Heart left ventricle (tissue), 13 donors: ENCODE results near the gene OOEP.

Source experiments
- POLR2A ChIP-seq, 2 donors: fragments of 450-650 bp; IDR thresholded peaks; one replicate each; pipeline ENCODE4 v1.6.1; 2017; ENCODE audit warnings: antibody characterized with exemption in 2 of 2, mild to moderate bottlenecking in 2 of 2, moderate library complexity in 2 of 2
- TF ChIP-seq, protein P1 (sequence below), 12 donors: fragments of 200-600 bp; sonication (generic) in 4 of 12; IDR thresholded peaks; one replicate each; pipeline versions ENCODE4 v1.5.0 to v1.8.0; 2018 to 2022; ENCODE audit warnings: antibody characterized with exemption in 12 of 12, mild to moderate bottlenecking in 5 of 12
- donor health status: ischemic (EF 13 %, LVEDD 7.1; RV severe dilation, severe dysfunction).
- donor health status: DM: no; HTN: yes; CAD: no.
- donor health status: DM: no; HTN: no; CAD: no.
- donor health status: ischemic (EF 25% LVEDD 6.9; RV normal size, moderate dysfunction).
- donor health status: ischemic (EF 25% LVEDD 5.7; RV mildly dilated, moderate dysfunction).
- donor health status: ischemic (EF 35%, LVEDD 5.7; RV mildly dilated, moderate dysfunction).
- donor health status: nonischemic (EF 11% LVEDD 7.7; RV severe dilation, severe dysfunction).
- donor health status: DM: yes; HTN: yes; CAD: no.
- donor health status: PGD.
- donor health status: ischemic (EF 29% LVEDD 5.4; RV normal size, mild dysfunction).
- donor health status: nonischemic (EF 23%, LVEDD 6.1; RV moderate dilation, normal function).

DNA sequence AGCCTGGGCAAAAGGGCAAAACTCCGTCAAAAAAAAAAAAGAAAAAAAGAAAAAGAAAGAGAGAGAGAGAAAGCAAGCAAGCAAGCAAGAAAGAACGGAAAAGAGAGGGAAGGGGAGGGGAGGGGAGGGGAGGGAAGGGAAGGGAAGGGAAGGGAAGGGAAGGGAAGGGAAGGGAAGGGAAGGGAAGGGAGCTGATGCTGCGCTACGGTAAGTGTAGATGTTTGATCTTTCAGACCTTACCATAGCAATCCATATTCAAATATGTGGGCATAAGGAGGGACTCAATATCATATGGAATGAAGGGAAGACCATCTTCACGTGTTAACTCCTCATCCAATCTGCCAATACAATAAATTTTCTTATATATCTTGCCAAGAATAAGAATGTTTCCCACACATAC is 27.5 kb downstream of the OOEP start:
- TF ChIP-seq POLR2A (IDR thresholded peaks at IDR 0.05) = no peak
- TF ChIP-seq, protein P1, sequence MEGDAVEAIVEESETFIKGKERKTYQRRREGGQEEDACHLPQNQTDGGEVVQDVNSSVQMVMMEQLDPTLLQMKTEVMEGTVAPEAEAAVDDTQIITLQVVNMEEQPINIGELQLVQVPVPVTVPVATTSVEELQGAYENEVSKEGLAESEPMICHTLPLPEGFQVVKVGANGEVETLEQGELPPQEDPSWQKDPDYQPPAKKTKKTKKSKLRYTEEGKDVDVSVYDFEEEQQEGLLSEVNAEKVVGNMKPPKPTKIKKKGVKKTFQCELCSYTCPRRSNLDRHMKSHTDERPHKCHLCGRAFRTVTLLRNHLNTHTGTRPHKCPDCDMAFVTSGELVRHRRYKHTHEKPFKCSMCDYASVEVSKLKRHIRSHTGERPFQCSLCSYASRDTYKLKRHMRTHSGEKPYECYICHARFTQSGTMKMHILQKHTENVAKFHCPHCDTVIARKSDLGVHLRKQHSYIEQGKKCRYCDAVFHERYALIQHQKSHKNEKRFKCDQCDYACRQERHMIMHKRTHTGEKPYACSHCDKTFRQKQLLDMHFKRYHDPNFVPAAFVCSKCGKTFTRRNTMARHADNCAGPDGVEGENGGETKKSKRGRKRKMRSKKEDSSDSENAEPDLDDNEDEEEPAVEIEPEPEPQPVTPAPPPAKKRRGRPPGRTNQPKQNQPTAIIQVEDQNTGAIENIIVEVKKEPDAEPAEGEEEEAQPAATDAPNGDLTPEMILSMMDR (IDR thresholded peaks at IDR 0.05) = no peak
